Subcutaneous abdominal adipose tissue (tissue), 5 donors: Measurements from ENCODE around the gene INPPL1.
"Not testable (repeated sequence)": the region's sequence is repeated elsewhere in the genome, so short reads cannot be mapped to it uniquely, and the experiment has no call there.

ENCODE experiments used
- H3K27ac ChIP-seq: one replicate; pipeline ENCODE4 v1.7.0; 2013; ENCODE audit warnings: low read depth, mild to moderate bottlenecking, inconsistent platforms, low read length, moderate library complexity
- H3K27me3 ChIP-seq, 5 donors: one replicate each; pipeline ENCODE4 v1.7.0; 2013; ENCODE audit warnings: low read length in 5 of 5, inconsistent platforms in 1 of 5; ENCODE audit not compliant: control insufficient read depth in 5 of 5, insufficient read depth in 4 of 5
- H3K36me3 ChIP-seq, 5 donors: one replicate each; pipeline ENCODE4 v1.7.0; 2013; ENCODE audit warnings: low read length in 5 of 5; ENCODE audit not compliant: control insufficient read depth in 5 of 5, insufficient read depth in 5 of 5
- H3K4me1 ChIP-seq, 5 donors: one replicate each; pipeline ENCODE4 v1.7.0; 2013; ENCODE audit warnings: low read length in 5 of 5, mild to moderate bottlenecking in 3 of 5, moderate library complexity in 1 of 5; ENCODE audit not compliant: control insufficient read depth in 5 of 5, insufficient read depth in 5 of 5
- H3K4me3 ChIP-seq, 5 donors: one replicate each; pipeline ENCODE4 v1.7.0; 2013; ENCODE audit warnings: low read length in 5 of 5, low read depth in 1 of 5
- H3K9ac ChIP-seq, 5 donors: one replicate each; pipeline ENCODE4 v1.7.0; 2013; ENCODE audit warnings: low read length in 5 of 5, mild to moderate bottlenecking in 4 of 5, moderate library complexity in 3 of 5
- H3K9me3 ChIP-seq, 5 donors: one replicate each; pipeline ENCODE4 v1.7.0; 2013; ENCODE audit warnings: low read length in 5 of 5; ENCODE audit not compliant: control insufficient read depth in 5 of 5
- donor health status: healthy.
- donor health status: healthy.
- donor health status: healthy.
- donor health status: healthy.
- donor health status: healthy.

INPPL1 gene, protein sequence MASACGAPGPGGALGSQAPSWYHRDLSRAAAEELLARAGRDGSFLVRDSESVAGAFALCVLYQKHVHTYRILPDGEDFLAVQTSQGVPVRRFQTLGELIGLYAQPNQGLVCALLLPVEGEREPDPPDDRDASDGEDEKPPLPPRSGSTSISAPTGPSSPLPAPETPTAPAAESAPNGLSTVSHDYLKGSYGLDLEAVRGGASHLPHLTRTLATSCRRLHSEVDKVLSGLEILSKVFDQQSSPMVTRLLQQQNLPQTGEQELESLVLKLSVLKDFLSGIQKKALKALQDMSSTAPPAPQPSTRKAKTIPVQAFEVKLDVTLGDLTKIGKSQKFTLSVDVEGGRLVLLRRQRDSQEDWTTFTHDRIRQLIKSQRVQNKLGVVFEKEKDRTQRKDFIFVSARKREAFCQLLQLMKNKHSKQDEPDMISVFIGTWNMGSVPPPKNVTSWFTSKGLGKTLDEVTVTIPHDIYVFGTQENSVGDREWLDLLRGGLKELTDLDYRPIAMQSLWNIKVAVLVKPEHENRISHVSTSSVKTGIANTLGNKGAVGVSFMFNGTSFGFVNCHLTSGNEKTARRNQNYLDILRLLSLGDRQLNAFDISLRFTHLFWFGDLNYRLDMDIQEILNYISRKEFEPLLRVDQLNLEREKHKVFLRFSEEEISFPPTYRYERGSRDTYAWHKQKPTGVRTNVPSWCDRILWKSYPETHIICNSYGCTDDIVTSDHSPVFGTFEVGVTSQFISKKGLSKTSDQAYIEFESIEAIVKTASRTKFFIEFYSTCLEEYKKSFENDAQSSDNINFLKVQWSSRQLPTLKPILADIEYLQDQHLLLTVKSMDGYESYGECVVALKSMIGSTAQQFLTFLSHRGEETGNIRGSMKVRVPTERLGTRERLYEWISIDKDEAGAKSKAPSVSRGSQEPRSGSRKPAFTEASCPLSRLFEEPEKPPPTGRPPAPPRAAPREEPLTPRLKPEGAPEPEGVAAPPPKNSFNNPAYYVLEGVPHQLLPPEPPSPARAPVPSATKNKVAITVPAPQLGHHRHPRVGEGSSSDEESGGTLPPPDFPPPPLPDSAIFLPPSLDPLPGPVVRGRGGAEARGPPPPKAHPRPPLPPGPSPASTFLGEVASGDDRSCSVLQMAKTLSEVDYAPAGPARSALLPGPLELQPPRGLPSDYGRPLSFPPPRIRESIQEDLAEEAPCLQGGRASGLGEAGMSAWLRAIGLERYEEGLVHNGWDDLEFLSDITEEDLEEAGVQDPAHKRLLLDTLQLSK

DNA sequence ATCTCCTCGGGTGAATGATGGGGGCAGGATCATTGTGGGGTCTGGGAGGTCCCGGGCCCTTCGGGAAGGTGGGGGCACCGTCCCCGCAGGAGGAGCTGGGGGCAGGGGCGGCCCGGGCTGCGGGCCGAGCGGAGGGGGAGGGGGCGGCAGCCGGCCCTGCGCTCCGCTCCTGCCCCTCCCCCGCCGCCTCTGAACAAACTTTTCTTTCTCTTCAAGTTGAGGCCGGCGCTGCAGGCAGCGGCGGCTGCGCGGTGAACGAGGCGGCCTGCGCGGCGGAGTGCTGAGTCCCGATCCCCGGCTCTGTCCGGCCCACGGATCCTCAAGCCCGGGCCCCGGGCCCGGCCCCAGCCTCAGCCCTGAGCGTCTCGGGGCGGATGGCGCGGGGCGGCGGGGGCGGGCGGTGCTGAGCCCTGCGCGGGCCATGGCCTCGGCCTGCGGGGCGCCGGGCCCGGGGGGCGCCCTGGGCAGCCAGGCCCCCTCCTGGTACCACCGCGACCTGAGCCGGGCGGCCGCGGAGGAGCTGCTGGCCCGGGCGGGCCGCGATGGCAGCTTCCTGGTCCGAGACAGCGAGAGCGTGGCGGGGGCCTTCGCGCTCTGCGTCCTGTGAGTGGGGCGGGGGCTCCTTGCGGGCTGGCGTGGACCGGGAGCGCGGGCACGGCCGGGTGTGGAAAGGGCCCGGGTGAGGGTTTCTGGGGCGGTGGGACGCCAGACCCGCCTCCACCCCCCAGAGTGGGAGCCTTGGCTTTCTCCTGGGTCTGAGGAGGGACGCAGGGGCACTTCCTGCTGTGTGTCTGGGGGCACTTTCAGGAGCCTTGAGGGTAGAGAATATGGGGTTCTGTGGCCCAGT is at the start of gene INPPL1:
Gene INPPL1 (plus strand): TSS at position 204 of the 847 bp plus-strand sequence. CDS start 218 bp downstream, at position 422.
- Histone ChIP-seq H3K36me3 (peaks cover 0 to 31% (median 23%) of the 10 kb centered on the region in 5 donors), H3K9ac (peak within 1 kb of the TSS; percentile 38 to 91 (median 88)), H3K27ac (peak within 1 kb of the TSS; percentile 89), H3K9me3 (no peaks in the 10 kb centered on the region), H3K4me1 (peaks cover 8 to 52% (median 42%) of the 10 kb centered on the region in 5 donors), H3K27me3 (no peaks in the 10 kb centered on the region), H3K4me3 (peak within 1 kb of the TSS; percentile 83 to 95 (median 89))

- no peak overlapping the region for H3K4me3 ChIP-seq
- no peaks in the 10 kb centered on the region for H3K36me3 ChIP-seq
- no peak overlapping the region for H3K27ac ChIP-seq
- H3K9me3 ChIP-seq: no peaks in the 10 kb centered on the region
- H3K4me1 ChIP-seq: no peaks in the 10 kb centered on the region
- H3K9ac ChIP-seq: no peak overlapping the region
- H3K27me3 ChIP-seq: peaks cover 0 to 3% (median 0%) of the 10 kb centered on the region in 5 donors
Measured at GRCh38 chr11:72177656-72178055, 46.9 kb upstream of the INPPL1 start.

- peaks cover 0 to 3% (median 0%) of the 10 kb centered on the region in 5 donors for H3K27me3 ChIP-seq
- H3K9ac ChIP-seq: no peak overlapping the region
- peaks cover 0 to 3% (median 0%) of the 10 kb centered on the region in 5 donors for H3K4me1 ChIP-seq
- H3K27ac ChIP-seq: no peak overlapping the region
- no peak overlapping the region for H3K4me3 ChIP-seq
- no peaks in the 10 kb centered on the region for H3K9me3 ChIP-seq
- no peaks in the 10 kb centered on the region for H3K36me3 ChIP-seq
Measured at GRCh38 chr11:72179049-72179803, 45.3 kb upstream of the INPPL1 start.

- H3K4me1 ChIP-seq: peaks cover 0 to 3% (median 0%) of the 10 kb centered on the region in 5 donors
- no peak overlapping the region for H3K4me3 ChIP-seq
- H3K9ac ChIP-seq: no peak overlapping the region
- H3K9me3 ChIP-seq: no peaks in the 10 kb centered on the region
- H3K27ac ChIP-seq: no peak overlapping the region
- H3K36me3 ChIP-seq: no peaks in the 10 kb centered on the region
- peaks cover 0 to 3% (median 0%) of the 10 kb centered on the region in 5 donors for H3K27me3 ChIP-seq
Measured at GRCh38 chr11:72179804-72180396, 44.7 kb upstream of the INPPL1 start.

DNA sequence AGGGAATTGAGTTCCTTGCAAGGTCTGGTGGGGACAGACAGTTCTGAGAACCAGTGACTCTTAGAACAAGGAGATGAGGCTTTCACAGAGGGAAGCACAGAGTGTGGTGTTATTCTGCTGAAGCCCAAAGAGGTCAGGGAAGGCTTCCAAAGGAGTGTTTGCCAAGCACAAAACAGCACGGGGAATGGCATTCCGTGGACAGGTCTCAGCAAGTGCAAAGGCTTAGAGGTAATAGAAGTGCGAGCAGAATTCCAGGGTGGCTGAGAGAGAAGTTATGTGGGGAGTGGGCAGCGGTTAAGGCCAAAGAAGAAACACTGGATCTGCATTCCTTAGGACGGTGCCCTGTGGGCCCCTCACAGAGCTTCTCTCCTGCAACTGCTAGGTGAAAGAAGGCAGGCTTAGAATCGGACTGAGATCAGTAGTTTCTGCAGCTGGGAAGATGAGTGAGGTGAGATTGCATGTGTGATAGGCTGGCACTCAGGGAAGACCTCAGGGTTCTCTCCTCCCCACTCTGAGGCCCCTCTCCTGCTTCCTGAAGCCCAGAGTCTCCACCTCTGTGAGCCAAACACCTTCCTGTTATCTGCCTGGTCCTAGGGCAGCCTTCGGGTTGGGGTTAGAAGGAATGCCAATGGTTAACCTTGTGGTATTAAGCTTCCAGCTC is 43.5 kb upstream of the INPPL1 start:
- not testable (repeated sequence) for H3K9ac ChIP-seq, H3K9me3 ChIP-seq, H3K4me1 ChIP-seq, H3K27ac ChIP-seq, H3K27me3 ChIP-seq, H3K4me3 ChIP-seq, H3K36me3 ChIP-seq

DNA sequence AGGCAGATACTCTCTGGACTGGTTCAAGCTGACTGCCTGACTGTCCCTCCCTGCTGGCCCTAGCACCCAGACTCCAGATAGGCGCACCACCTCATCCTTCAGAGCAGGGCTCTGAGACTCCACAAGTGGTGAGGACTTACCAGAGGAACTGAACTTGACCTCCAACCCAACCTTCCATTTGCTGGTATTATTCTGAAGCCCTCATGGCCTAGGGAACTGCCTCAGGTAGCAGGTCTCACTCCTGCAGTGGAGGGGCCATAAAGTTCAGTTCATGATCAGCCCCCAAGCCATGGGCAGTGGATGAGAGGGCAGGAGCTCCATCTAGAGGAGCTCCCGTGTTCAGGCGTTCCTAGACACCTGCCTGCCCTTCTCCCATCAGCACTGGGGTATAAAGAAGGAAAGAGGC is 43.0 kb upstream of the INPPL1 start:
- not testable (repeated sequence) for H3K4me1 ChIP-seq, H3K27me3 ChIP-seq, H3K36me3 ChIP-seq, H3K4me3 ChIP-seq, H3K9me3 ChIP-seq, H3K27ac ChIP-seq, H3K9ac ChIP-seq

GRCh38 chr11:72188267-72188666 is 36.3 kb upstream of the INPPL1 start:
- no peaks in the 10 kb centered on the region for H3K27me3 ChIP-seq
- peaks cover 0 to 3% (median 0%) of the 10 kb centered on the region in 5 donors for H3K4me1 ChIP-seq
- no peak overlapping the region for H3K4me3 ChIP-seq
- no peak overlapping the region for H3K27ac ChIP-seq
- H3K36me3 ChIP-seq: no peaks in the 10 kb centered on the region
- no peak overlapping the region for H3K9ac ChIP-seq
- H3K9me3 ChIP-seq: no peaks in the 10 kb centered on the region

- Histone ChIP-seq H3K4me3 (no peak overlapping the region), H3K9ac (no peak overlapping the region), H3K36me3 (no peaks in the 10 kb centered on the region), H3K27me3 (no peaks in the 10 kb centered on the region), H3K27ac (no peak overlapping the region), H3K9me3 (no peaks in the 10 kb centered on the region), H3K4me1 (no peaks in the 10 kb centered on the region)
Measured at GRCh38 chr11:72189455-72190250, 34.9 kb upstream of the INPPL1 start.
